Prostate gland (tissue), 2 donors: ENCODE results near the gene ARHGAP31.

ENCODE experiments used
- POLR2A ChIP-seq: fragments of 450-650 bp; IDR thresholded peaks from one replicate; pipeline ENCODE4 v1.6.1; 2016; ENCODE audit warnings: antibody characterized with exemption, mild to moderate bottlenecking
- POLR2AphosphoS5 ChIP-seq: sonication (generic); formaldehyde crosslinking; IDR thresholded peaks from one replicate; pipeline ENCODE4 v1.6.1; 2017; ENCODE audit warnings: antibody characterized with exemption
- TF ChIP-seq, protein P1 (sequence below), 4 experiments: fragments of 200-600 bp in 2 of 4; fragments of 450-650 bp in 2 of 4; sonication (generic) in 2 of 4; IDR thresholded peaks; 1 replicate in 3 of 4; 2 replicates in 1 of 4; pipeline ENCODE4 v1.5.1; 2016 to 2019; ENCODE audit warnings: antibody characterized with exemption in 4 of 4, mild to moderate bottlenecking in 2 of 4, moderate library complexity in 2 of 4

- no peak for TF ChIP-seq POLR2A
- TF ChIP-seq, protein P1, sequence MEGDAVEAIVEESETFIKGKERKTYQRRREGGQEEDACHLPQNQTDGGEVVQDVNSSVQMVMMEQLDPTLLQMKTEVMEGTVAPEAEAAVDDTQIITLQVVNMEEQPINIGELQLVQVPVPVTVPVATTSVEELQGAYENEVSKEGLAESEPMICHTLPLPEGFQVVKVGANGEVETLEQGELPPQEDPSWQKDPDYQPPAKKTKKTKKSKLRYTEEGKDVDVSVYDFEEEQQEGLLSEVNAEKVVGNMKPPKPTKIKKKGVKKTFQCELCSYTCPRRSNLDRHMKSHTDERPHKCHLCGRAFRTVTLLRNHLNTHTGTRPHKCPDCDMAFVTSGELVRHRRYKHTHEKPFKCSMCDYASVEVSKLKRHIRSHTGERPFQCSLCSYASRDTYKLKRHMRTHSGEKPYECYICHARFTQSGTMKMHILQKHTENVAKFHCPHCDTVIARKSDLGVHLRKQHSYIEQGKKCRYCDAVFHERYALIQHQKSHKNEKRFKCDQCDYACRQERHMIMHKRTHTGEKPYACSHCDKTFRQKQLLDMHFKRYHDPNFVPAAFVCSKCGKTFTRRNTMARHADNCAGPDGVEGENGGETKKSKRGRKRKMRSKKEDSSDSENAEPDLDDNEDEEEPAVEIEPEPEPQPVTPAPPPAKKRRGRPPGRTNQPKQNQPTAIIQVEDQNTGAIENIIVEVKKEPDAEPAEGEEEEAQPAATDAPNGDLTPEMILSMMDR (IDR thresholded peaks at IDR 0.05) = no peak
- TF ChIP-seq POLR2AphosphoS5 = no peak
Measured at GRCh38 chr3:119336823-119337222, 42.6 kb downstream of the ARHGAP31 start.
